Glomerular visceral epithelial cell (primary cell): ENCODE data around the gene IL17RE.
"Not testable (repeated sequence)": the region's sequence is repeated elsewhere in the genome, so short reads cannot be mapped to it uniquely, and the experiment has no call there.

Experiments used
- DNase-seq: peaks from one replicate; pipeline ENCODE4 v3.0.0-alpha.2; 2016; ENCODE audit errors: extremely low spot score

IL17RE gene

DNA sequence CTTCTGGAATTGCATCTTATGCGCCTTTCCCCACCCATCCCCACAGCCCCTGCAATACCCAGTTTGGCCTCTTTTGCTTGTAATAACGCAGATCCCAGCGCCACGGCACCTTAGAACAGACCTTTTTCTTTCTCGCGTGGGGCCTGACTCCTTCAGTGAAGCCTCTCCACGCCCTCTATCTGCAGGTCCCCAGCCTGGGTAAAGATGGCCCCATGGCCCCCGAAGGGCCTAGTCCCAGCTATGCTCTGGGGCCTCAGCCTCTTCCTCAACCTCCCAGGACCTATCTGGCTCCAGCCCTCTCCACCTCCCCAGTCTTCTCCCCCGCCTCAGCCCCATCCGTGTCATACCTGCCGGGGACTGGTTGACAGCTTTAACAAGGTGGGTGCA is 31.6 kb downstream of the IL17RE start:
- no peak for DNase-seq

DNA sequence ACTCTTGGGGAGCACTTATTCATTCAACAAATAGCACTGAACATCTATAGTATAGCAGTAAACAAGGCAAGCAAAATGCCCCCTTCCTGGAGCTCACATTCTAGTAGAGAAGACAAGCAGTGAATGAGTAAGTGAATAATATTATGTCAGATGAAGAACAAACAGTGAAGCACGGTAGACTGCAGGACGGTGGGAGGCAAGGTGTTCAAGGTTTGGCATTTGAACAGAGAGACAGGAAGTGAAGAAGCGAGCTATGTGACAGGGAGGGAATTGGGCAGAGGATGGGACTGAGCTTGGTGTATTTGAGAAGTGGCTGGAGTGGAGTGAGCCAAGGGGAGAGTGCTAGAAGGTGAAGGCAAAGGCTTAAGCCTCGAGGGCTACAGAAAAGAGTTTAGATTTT is 32.3 kb downstream of the IL17RE start:
- DNase-seq = no peak

DNA sequence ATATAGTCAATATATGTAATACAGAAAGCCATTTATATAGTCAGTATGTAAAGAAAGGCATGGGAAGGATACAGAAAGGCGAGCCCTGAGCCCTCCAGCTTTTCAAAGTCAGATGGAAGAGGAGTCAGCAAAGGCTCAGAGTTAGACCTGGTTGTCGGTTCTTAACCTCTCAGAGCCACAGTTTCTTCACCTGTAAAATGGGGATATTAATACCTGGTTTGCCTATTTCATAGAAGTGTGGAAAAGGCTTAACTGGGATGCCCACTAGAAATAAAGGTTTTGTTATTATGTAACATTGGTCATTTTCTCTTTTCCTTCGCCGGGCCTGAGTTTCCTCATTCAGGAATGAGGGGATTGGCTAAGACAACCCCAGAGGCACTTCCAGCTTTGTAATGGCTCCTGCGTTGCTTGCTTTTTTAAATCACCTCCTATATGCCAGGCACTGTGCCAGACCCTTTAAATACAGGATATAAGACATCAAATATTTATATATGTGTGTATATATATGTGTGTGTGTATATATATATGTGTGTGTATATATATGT is 33.4 kb downstream of the IL17RE start:
- no peak for DNase-seq

DNA sequence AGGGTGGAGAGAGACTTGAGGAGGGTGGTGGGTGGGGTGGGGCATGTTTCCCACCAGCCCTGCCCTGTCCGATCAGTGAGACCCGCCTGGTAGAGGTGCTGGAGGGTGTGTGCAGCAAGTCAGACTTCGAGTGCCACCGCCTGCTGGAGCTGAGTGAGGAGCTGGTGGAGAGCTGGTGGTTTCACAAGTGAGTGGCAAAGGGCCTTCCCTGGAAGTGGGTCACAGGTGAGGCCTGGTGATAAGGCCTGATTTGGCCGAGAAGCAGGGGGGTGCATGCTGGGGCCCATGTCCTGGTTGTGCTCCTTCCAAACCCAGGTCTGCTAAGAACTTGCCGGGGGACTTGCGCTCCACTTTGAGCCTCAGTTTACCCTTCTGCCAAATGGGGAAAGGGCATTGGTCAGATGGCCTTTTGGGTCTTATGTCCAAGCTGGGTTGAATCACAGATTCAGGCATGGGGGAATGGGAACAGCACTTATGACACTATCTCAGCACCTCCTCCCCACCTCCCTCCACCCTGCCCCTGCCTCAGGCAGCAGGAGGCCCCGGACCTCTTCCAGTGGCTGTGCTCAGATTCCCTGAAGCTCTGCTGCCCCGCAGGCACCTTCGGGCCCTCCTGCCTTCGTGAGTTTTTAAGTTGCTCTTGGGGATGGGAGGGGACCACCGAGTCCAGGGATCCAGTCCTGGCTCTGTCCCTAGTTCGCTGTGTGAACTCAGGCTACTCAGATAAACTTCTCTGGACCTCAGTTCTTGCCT is 35.0 kb downstream of the IL17RE start:
- DNase-seq = no peak

DNA sequence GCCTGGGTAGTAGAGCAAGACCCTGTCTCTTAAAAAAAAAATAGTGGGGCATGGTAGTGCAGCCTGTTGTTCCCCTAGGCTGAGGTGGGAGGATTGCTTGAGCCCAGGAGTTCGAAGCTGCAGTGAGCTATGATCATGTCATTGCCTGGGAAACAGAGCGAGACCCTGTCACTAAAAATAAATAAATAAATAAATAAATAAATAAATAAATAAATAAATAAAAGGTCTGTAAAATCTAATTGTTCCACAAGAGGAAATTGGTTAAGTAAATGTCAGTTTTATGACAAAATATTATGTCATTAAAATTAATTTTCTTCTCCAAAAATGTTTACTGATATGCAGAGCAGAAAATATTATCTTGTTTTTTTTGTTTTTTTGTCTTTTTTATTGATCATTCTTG is 36.3 kb downstream of the IL17RE start:
- DNase-seq = no peak

DNA sequence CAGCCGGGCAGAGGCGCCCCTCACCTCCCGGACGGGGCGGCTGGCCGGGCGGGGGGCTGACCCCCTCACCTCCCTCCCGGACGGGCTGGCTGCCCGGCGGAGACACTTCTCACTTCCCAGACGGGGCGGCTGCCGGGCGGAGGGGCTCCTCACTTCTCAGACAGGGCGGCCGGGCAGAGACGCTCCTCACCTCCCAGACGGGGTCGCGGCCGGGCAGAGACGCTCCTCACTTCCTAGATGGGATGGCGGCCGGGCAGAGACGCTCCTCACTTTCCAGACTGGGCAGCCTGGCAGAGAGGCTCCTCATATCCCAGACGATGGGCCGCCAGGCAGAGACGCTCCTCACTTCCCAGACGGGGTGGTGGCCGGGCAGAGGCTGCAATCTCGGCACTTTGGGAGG is 37.3 kb downstream of the IL17RE start:
- DNase-seq = not testable (repeated sequence)

DNA sequence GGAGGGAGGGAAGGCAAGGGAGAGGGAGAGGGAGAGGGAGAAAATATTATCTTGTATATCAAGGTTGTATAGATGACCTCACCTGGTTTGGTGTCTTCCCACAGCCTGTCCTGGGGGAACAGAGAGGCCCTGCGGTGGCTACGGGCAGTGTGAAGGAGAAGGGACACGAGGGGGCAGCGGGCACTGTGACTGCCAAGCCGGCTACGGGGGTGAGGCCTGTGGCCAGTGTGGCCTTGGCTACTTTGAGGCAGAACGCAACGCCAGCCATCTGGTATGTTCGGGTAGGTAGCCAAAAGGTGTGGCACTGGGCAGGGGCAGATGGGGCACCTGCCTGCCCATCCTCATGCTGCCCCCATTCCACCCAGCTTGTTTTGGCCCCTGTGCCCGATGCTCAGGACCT is 38.1 kb downstream of the IL17RE start:
- no peak for DNase-seq

DNA sequence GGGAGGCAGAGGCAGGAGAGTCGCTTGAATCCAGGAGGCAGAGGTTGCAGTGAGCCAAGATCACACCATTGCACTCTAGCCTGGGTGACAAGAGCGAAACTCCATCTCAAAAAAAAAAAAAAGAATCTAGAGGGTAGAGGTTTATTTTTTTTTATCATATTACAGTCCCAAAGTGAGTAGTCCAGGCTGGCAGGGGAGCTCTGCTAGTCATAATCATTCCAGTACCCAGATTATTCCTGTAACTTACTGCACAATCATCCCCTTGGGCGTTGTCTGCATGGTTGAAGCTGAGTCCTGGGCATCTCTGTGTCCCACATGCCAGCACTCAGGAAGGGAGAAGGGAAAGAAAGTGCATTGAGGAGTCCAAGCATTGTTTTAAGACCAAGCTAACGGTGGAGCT is 39.5 kb downstream of the IL17RE start:
- no peak for DNase-seq

DNA sequence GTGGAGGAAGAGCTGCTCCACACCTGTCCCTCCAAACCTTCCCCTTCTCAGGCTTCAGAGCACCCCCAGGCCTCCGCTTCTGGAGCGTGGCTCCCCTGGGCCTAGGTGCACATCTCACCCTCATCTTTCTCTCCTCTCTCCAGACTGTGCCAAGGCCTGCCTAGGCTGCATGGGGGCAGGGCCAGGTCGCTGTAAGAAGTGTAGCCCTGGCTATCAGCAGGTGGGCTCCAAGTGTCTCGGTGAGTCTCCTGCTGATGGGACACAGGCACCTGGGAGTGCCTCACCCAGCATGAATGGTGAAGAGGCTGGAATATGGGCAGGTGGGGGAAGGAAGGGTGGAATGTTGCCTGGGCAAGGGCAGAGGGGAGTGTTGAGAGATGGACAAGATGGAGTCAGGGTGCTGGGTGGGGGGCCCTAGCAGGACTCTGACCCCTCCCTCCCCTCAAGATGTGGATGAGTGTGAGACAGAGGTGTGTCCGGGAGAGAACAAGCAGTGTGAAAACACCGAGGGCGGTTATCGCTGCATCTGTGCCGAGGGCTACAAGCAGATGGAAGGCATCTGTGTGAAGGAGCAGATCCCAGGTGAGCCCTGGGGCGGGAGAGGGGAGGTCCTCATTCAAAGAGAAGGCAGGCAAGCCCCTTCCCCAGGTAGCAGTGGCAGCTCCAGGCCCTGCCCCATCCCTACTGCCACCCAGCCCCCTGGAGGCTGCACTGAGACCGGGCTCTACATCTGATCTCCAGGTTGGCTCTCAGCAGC is 40.5 kb downstream of the IL17RE start:
- no peak for DNase-seq

DNA sequence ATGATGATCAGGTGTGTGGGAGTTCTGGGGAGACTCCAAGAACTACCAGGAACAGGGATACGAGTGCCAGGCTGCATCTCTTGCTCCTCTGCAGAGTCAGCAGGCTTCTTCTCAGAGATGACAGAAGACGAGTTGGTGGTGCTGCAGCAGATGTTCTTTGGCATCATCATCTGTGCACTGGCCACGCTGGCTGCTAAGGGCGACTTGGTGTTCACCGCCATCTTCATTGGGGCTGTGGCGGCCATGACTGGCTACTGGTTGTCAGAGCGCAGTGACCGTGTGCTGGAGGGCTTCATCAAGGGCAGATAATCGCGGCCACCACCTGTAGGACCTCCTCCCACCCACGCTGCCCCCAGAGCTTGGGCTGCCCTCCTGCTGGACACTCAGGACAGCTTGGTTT is 41.6 kb downstream of the IL17RE start:
- DNase-seq = no peak

DNA sequence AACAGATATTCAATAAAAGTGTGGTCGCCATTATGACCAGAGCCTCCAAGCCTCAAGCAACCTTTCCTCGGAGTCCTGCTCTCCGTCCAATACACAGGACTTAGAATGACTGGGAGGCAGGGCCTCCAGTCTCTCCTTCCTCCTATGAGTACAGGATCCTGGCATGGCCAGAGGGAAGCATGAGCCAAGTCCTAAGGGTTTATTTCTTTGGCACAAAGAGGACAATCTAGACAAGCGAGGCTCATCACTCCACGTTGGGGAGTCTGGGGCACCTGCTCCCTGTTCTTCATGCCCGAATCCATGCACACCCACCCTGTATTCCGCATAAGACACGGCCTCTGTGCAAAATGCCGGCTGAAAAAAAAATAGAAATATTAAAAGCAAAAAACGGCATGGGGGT is 42.7 kb downstream of the IL17RE start:
- no peak for DNase-seq

DNA sequence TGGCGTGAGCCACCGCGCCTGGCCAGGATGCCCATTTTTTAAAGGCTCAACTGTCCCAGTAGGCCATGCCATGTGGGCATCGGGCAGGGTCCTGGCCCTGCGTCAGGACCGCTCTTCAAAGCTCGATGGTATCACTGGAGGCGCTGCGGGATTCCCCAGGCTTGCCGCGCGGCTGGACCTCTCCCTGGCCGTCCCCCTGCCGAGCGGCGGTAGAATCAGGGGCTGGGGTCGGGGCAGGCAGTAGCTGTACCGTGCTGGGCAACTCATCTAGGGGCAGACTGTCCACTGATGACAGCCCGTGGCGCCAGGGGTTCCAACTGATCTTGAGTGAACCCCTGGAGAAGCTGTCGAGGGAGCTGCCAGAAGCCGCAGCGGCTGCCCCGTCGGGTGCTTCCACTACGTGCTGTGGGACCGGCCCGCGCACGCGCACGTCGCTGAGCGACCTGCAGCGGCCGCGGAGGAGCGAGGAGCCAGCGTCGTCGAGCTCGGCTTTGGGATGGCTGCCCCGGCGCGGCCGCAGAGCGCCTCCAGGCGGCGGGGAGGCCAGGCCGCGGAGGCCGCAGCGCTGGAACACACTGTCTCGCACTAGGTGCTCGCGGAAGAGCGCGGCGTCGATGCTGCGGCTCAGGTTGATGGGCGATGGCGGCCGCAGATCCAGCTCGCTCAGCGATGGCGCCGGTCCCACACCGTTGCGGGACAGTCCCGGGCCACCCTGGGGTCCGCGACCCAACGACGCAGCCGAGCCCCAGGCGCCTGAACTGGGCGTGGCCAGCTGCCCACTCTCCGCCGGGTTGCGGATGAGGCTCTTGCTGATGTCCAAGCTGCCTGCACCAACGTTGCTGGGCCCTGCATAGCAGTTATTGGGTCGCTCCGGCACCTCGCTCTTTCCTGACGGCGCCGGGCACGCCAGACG is 43.7 kb downstream of the IL17RE start:
- DNase-seq = peak; percentile 83

DNA sequence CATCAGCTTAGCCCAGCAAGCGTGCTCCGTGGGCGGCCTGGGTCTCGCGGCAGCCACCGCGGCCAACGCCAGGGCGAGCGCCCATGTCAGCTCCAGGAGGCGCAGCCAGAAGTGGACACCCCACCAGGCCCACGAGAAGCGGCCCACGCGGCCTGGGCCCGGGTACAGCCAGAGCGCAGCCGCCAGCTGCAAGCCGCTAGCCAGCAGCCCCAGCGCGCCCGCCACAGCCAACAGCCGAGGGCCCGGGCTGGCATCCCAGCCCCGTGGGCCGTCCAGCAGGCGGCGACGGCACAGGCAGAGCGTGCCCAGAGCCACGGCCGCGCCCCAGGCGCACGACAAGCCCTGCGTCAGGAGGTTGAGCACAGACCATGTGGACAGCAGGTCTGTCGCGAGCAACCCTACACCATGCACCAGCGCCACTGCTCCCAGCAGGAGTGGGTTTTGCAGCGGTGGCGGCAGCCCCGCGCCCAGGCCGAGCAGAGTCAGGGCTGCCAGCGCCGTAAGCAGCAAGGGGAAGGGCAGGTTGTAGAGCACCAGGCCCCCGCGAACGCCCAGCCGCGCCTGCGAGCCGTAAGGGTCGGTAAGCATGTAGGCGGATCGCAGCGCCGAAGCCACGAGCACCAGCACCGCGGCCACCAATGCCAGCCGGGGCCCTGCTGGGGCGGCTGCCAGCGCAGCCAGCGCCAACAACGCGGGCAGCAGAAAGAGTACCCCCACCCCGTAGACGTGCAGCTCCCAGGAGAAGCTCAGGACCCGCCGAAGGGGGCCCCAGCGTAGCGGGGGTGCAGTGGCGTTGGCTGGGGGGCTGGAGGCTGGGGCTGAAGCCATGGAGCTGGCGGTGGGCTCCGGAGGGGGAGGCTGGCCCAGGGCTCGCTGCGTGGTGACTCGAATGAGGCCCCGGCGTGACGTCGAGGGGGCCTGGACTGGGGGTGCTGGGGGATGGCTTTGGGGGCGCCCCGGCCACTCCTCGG is 44.7 kb downstream of the IL17RE start:
- no peak for DNase-seq

DNA sequence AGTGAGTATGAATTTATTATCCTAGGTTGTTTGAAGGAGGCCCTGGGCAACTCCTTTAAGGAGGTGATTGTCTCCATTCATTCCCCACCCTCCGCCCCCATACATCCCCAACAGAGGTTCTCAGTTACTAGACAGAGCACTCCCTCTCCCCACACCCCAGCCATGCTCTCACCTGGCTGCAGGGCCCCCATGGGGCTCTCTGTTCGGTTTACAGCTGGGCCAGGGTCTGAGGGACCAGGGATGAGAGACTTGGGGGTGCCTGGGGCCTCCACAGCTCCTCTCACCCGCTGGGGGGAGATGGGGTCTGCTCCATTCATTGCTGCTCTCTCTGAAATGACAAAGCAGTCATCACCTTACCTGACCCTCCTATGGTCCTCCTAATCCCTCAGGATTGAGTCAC is 45.9 kb downstream of the IL17RE start:
- DNase-seq = no peak

DNA sequence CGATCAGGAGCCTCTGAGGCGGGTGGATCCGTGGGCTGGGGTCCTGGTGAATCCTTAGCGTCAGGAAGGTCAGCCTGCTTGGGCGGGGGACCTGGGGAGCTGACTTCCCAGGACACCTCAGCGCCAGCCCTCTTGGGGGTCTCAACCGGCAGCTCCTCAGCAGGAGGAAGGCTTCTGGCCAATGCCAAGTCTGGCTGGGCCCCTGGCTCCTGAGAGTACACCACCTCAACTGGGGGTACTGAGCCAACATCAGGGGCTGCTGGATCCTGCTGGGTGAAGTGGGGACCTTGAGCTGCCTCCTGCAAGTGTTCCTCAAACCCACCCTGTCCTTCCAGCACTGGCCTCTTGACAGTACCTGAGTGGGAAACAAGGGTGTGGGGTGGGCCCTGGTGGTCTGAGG is 46.5 kb downstream of the IL17RE start:
- DNase-seq = no peak

DNA sequence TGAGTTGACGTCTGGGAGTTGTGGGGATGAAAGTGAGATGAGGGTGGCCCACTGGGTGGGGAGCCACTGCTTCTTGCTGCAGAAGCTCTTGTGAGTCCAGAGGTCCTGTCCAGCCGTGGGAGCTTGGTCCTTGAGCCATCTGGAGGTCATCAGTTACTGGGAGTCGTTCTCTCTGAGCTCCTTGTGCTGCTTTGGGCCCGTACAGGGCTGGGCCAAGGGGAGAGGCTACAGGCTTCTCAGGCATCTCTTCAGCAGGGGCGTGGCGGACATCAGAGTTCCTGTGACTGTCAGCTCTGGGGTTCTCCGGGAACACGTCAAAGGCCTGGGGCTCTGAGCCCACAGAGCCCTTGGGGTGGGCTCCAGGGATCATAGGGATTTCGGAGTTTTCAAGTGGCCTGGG is 47.0 kb downstream of the IL17RE start:
- DNase-seq = no peak

DNA sequence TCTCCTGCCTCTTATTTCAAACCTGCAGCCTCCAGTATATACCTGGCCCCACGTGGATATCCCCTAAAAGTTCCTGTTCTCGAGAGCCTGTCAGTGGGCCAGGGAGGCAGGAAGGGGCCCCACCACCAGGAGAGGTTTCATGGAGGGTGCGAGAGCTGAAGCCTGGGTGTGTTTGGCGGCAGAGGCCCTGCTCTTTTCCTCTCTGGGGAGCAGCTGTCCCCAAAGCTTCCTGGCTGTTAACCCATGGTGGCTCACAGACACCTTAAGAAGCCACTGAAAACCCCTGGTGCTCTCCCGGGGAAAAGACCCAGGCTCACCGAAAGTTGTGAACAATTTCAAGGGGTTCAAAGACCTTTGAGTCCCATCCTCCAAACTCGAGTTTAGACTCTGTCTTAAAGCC is 48.5 kb downstream of the IL17RE start:
- no peak for DNase-seq

DNA sequence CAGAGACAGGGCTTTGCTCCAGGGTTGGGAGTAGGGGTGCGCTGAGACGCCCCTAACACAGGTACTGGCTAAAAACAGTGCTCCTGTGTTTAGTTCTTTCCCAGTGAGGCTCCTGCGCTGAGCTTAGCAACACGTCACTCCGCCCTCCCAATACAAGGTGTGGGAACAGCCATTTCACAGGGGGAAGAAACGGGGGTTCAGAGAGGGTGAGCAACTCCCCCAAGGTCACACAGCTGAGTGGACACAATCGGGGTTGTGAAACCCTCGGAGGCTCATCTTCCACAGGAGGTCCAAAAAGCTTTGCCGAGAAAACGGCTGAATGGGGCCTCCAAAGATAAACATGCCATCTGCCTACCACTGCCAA is 48.9 kb downstream of the IL17RE start:
- DNase-seq = no peak

DNA sequence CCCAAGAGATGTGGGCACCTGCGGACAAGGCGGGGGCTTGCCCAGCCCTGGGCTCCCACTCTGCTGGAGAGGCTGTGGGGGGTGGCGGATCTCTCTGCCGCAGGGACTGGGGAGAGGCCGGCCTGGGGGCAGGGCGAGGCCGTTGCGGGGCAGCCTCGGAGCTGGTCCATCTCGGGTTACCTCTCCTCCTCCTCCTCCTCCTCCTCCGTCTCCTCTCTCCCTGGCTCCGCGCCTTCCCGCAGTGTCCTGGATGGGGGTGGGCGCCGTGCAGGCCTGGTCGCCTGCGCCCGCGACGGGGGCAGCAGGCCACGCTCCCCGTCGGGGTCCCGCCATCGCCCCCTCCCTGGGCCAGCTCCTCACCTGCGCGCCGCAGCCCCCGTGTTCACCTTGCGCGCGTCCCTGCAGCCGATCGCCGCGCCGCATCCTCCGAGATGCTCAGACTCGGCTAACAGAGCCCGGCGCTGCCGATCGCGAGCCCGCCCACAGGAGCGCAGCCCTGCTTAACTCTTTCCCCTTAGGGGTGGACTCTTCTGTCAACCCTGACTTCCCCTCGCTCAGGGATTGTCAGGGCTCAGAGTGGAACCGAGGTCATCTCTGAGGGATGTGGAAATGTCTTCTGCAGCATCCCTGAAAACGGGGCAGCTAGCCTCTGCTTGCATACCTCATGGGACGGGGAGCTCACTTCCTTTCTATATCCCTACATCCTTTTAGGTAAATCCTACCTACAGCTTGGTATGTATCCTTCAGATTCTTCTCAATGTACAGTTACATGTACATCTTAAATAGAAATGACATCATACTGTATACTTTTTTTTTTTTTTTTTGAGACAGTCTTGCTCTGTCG is 49.5 kb downstream of the IL17RE start, which contains the start of gene PRRT3:
Gene PRRT3, minus strand, starts transcription at position 447 of the 844 bp plus-strand sequence. CDS start 2,293 bp downstream, outside the sequence.
- peak; percentile 42 for DNase-seq

DNA sequence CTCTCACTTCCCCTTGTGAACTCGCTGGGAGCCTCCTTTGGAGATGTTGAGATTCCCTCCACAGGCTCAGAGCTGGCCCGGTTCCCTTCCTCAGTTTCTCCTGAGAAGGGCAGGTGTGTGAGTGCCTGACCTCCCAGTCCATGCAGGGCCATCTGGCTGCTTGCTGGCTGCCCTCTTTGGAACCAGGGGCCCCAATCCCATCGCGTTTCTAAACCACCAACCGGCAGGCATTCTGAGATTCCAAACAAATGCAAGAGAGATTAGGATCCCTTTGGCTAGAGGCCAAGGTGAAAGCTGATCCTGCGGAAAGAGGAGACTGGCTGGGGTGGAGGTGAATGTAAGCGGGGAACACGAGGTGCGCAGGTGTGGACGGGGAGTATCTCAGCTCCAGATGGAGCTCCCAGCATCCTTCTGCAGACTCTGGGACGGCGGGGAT is 52.4 kb downstream of the IL17RE start:
- DNase-seq = no peak
